Adipocyte (in vitro differentiated cells): ENCODE results near the gene CDYL.
A peak's percentile ranks its signal among the peaks of the same experiment; 100 is the strongest.

ENCODE experiments used
- DNase-seq: peaks from one replicate; pipeline ENCODE4 v3.0.0-alpha.2; 2015; ENCODE audit warnings: low read depth
- H3K27me3 ChIP-seq: replicated peaks from 2 replicates; pipeline ENCODE4 v1.7.0; 2013; ENCODE audit warnings: mild to moderate bottlenecking, low read length, moderate library complexity; ENCODE audit not compliant: control insufficient read depth, insufficient read depth
- H3K36me3 ChIP-seq: 2 replicates; pipeline ENCODE4 v1.7.0; 2013; ENCODE audit warnings: low read length, mild to moderate bottlenecking, moderate library complexity; ENCODE audit not compliant: control insufficient read depth, insufficient read depth, severe bottlenecking
- H3K4me1 ChIP-seq: 2 replicates; pipeline ENCODE4 v1.7.0; 2013; ENCODE audit warnings: mild to moderate bottlenecking, low read length, moderate library complexity; ENCODE audit not compliant: control insufficient read depth, insufficient read depth
- H3K4me3 ChIP-seq: 2 replicates; pipeline ENCODE4 v1.7.0; 2013; ENCODE audit warnings: mild to moderate bottlenecking, low read length, moderate library complexity
- H3K9ac ChIP-seq: 2 replicates; pipeline ENCODE4 v1.7.0; 2013; ENCODE audit warnings: mild to moderate bottlenecking, low read length, moderate library complexity
- H3K9me3 ChIP-seq: 2 replicates; pipeline ENCODE4 v1.7.0; 2013; ENCODE audit warnings: mild to moderate bottlenecking, low read length, moderate library complexity; ENCODE audit not compliant: control insufficient read depth

The CDYL gene

DNA sequence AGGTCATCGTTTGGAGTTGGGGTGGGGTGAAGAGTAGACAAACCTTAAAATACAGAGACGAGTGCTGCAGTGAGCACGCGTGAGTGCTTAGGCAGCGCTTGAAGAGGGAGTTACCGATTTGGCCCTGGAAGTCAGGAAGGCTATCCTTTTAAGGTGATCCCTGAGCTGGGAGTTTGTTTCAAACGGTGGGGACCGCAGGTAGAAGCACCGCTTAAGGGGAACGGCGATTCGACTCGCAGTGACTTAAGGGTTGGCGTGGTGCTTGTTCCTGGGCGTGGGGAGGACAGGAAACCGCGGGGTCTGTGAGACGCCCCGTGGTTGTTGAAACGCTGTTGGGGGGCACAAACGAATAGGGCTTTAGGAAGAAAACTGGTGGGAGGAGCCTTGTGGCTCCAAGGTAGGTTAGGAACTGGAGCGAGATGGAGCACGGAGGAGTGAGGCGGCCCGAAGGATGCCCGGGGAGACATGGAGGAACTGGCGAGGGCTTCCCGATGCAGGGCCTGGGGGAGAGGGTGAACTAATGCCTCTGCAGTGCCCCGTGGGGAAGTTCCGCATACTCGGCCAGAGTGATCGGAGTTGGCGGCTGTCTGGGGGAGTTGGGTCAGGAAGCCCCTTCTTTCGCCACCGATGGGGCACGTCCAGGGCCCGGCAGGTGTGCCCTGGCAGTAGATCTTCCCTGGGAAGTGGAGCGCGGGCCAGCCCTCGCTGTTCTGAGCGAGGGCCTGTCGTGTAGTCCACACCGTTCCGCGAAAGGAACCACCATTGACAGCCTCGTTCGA, 1.3 kb upstream of the CDYL start:
- Histone ChIP-seq H3K9ac (peak overlapping the region; percentile 52), H3K4me1 (peaks cover 7% of the 10 kb centered on the region), H3K27me3 (no peaks in the 10 kb centered on the region), H3K36me3 (no peaks in the 10 kb centered on the region), H3K4me3 (peak overlapping the region; percentile 76), H3K9me3 (peaks cover 6% of the 10 kb centered on the region)
- DNase-seq: no peak

DNA sequence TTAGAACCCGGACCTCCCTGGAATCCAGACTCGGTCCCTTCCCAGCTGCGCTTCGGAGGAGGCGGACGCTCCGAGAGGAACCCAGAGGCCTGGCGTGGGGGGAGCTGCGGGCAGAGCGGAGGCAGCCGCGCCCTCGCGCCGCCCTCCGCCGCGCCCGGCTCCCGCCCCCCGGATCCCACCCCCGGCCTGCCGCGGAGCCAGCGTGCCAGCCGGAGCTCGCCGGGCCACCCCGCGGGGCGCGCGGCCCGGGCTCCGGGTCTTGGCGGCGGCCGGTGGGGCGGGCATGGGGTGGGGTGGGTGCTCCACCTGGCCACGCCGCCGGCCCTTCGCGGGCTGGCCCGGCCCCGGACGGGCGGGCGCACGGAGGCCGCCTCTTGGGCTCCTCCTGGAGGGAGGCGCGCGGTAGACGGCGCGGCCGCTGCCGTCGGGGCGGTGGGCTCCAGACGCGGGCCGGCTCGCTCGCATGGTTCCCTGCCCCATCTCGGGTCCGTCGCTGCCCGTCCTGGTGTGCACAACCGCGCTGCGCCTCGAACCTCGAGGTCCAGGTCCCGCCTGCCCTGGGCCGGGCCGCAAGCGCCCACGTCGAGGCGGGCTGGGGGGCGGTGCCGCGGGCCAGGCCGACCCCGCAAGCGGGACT, 592 bp upstream of the CDYL start:
- peak; percentile 82 for DNase-seq
- peak overlapping the region; percentile 76 for H3K4me3 ChIP-seq
- peaks cover 6% of the 10 kb centered on the region for H3K9me3 ChIP-seq
- H3K27me3 ChIP-seq: no peaks in the 10 kb centered on the region
- H3K4me1 ChIP-seq: peaks cover 9% of the 10 kb centered on the region
- no peaks in the 10 kb centered on the region for H3K36me3 ChIP-seq
- H3K9ac ChIP-seq: peak overlapping the region; percentile 52

- Histone ChIP-seq H3K9me3 (peaks cover 6% of the 10 kb centered on the region), H3K4me1 (peaks cover 13% of the 10 kb centered on the region), H3K4me3 (peak overlapping the region; percentile 89), H3K9ac (peak overlapping the region; percentile 80), H3K27me3 (no peaks in the 10 kb centered on the region), H3K36me3 (no peaks in the 10 kb centered on the region)
- peak; percentile 77 for DNase-seq
Measured at GRCh38 chr6:4776493-4777393, 539 bp downstream of the CDYL start.

GRCh38 chr6:4777394-4777935, 1.3 kb downstream of the CDYL start:
- peaks cover 13% of the 10 kb centered on the region for H3K4me1 ChIP-seq
- no peaks in the 10 kb centered on the region for H3K36me3 ChIP-seq
- peaks cover 6% of the 10 kb centered on the region for H3K9me3 ChIP-seq
- no peaks in the 10 kb centered on the region for H3K27me3 ChIP-seq
- peak overlapping the region; percentile 80 for H3K9ac ChIP-seq
- peak overlapping the region; percentile 89 for H3K4me3 ChIP-seq
- no peak for DNase-seq

- no peak for DNase-seq
- peaks cover 6% of the 10 kb centered on the region for H3K9me3 ChIP-seq
Measured at GRCh38 chr6:4778086-4778485, 1.9 kb downstream of the CDYL start.

GRCh38 chr6:4780360-4780812, 4.2 kb downstream of the CDYL start:
- DNase-seq: peak; percentile 34
- H3K27me3 ChIP-seq: no peaks in the 10 kb centered on the region
- H3K9me3 ChIP-seq: peaks cover 6% of the 10 kb centered on the region
- H3K4me3 ChIP-seq: no peak overlapping the region
- no peak overlapping the region for H3K9ac ChIP-seq
- H3K4me1 ChIP-seq: peaks cover 13% of the 10 kb centered on the region
- no peaks in the 10 kb centered on the region for H3K36me3 ChIP-seq

More at GRCh38 chr6:4778086-4778485, 1.9 kb downstream of the CDYL start:
- no peak overlapping the region for H3K9ac ChIP-seq
- H3K36me3 ChIP-seq: no peaks in the 10 kb centered on the region
- peaks cover 13% of the 10 kb centered on the region for H3K4me1 ChIP-seq
- H3K27me3 ChIP-seq: no peaks in the 10 kb centered on the region
- peak overlapping the region; percentile 89 for H3K4me3 ChIP-seq

GRCh38 chr6:4781426-4781825, 5.2 kb downstream of the CDYL start:
- Histone ChIP-seq H3K4me1 (peaks cover 13% of the 10 kb centered on the region), H3K9ac (no peak overlapping the region), H3K4me3 (no peak overlapping the region), H3K36me3 (no peaks in the 10 kb centered on the region), H3K27me3 (no peaks in the 10 kb centered on the region), H3K9me3 (peaks cover 6% of the 10 kb centered on the region)
- no peak for DNase-seq

DNA sequence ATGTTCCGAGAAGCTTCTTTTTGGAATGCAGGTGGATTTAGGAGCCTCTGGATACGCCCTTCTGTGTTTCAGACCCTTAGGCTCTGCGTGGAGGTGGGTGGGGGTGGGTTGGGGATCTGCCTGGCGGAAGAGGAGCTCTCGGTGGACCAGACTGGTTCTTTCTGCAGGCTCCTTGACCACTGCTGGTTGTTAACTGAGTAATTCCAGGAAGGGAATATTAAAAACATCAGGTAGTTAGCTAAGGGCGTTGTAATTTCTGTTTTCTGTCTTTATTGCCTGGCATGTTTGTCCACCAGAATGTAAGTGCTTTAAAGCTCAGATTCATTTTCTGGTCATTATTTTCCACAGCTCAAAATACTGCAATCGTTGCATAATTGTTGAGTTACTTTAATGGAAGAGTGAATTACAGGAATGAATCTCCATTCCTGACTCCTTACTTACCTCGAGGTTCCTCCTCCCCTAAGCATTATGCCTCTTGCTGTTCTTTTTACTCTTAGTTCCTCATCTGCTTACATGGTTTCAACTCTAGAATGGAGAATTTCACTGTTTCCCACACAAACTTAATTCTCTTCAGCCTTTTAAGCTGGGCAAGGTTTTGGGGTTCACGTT, 5.9 kb downstream of the CDYL start:
- peak; percentile 63 for DNase-seq
- Histone ChIP-seq H3K4me3 (no peak overlapping the region), H3K36me3 (no peaks in the 10 kb centered on the region), H3K4me1 (peaks cover 13% of the 10 kb centered on the region), H3K9ac (no peak overlapping the region), H3K9me3 (peaks cover 6% of the 10 kb centered on the region), H3K27me3 (no peaks in the 10 kb centered on the region)

DNA sequence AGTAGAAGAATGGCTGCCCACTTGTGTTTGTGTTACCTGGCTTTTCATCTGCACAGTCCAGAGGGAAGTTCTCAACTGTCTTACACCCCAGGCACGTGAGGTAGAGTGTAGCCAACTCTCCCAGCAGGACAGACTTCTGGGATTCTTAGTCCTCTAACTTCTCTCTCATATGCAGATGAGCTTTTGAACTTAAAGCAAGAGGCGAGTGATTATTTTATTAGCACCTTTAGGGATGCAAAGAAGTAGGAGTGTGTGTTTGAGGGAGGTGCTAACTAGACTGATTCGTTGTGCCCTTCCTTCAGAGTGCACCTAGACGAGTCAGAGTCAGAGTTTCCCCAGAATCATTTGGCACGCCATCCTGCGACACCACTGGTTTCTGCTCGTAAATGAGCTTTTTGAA, 10.8 kb downstream of the CDYL start:
- no peaks in the 10 kb centered on the region for H3K9me3 ChIP-seq
- no peak for DNase-seq
- H3K36me3 ChIP-seq: no peaks in the 10 kb centered on the region
- H3K4me3 ChIP-seq: no peak overlapping the region
- no peaks in the 10 kb centered on the region for H3K27me3 ChIP-seq
- H3K4me1 ChIP-seq: peaks cover 23% of the 10 kb centered on the region
- H3K9ac ChIP-seq: no peak overlapping the region

DNA sequence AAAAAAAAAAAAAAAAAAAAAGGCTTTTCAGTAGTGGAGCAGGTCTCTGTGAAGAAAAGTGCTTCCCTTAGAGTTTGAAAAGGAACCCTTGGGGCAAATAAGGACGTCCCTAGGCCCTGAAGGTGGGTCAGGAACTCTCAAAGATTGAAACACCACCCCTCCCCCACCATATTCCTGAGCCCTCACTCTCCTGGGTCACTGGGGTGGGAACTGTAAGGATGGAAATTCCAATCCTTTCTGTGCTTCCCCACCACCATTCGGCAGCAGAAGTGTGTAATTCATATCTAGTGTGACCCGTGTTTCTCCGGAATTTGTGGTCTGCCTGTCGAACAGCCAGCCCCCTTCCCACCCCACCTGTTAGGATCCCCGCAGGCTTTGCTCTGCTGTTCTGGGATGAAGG, 12.3 kb downstream of the CDYL start:
- H3K4me3 ChIP-seq: no peak overlapping the region
- H3K9me3 ChIP-seq: no peaks in the 10 kb centered on the region
- H3K4me1 ChIP-seq: peaks cover 23% of the 10 kb centered on the region
- DNase-seq: no peak
- no peaks in the 10 kb centered on the region for H3K27me3 ChIP-seq
- no peak overlapping the region for H3K9ac ChIP-seq
- no peaks in the 10 kb centered on the region for H3K36me3 ChIP-seq
